ENCODE results near the gene GOSR2. TPM values are rescaled to one million over a fixed set of nuclear protein-coding genes. Genes with fewer than 3 reads are reported as not detected.
"Not testable (repeated sequence)": the region's sequence is repeated elsewhere in the genome, so short reads cannot be mapped to it uniquely, and the experiment has no call there.

GOSR2 gene
- polyA plus RNA-seq, 1 donor (not counting 4 experiments of a cell fraction or from before 2014, with no cell fraction given), result 48.6 TPM

DNA sequence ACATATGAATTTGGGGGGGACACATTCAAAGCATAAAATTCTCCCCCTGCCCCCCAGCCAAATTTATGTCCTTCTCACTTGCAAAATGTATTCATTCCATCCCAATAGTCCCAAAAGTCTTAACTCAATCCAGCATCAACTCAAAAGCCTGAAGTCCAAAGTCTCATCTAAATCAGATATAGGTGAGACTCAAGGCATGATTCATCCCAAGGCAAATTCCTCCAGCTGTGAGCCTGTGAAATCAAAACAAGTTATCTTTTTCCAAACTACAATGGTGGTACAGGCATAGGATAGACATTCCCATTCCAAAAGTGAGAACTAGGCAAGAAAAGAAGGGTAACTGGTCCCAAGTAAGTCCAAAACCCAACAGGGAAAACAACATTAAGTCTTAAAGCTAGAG is 5.9 kb upstream of the GOSR2 start:
- Histone ChIP-seq H3K4me1 (ENCODE audit: control insufficient read depth, extremely low read depth, insufficient read depth, low read length) (peaks cover 12% of the 10 kb centered on the region), H3K27ac (ENCODE audit: control insufficient read depth, insufficient read depth, low read length) (no peak overlapping the region), H3K27me3 (ENCODE audit: control insufficient read depth, extremely low read depth, insufficient read depth, low read length) (no peaks in the 10 kb centered on the region), H3K4me3 (ENCODE audit: control insufficient read depth in 2 of 3, extremely low read depth in 1 of 3, insufficient read depth in 2 of 3, low read depth in 1 of 3, low read length in 3 of 3) (no peak overlapping the region), H3K9me3 (ENCODE audit: control insufficient read depth, low read depth, low read length) (no peaks in the 10 kb centered on the region), H3K79me2 (ENCODE audit: control insufficient read depth, insufficient read depth, low read length) (no peaks in the 10 kb centered on the region), H2AFZ (ENCODE audit: control insufficient read depth, low read length) (no peak overlapping the region), H3K9ac (ENCODE audit: control insufficient read depth, extremely low read depth, insufficient read depth, low read length) (no peak overlapping the region), H3K9me1 (ENCODE audit: control insufficient read depth, extremely low read depth, insufficient read depth, low read length) (no peaks in the 10 kb centered on the region), H4K20me1 (ENCODE audit: control insufficient read depth, extremely low read depth, insufficient read depth, low read length) (no peaks in the 10 kb centered on the region), H3K36me3 (ENCODE audit: control insufficient read depth in 2 of 2, extremely low read depth in 1 of 2, insufficient read depth in 2 of 2, low read length in 2 of 2) (no peaks in the 10 kb centered on the region), H3K4me2 (ENCODE audit: control insufficient read depth, extremely low read depth, insufficient read depth, low read depth, low read length) (no peak overlapping the region)
- FAIRE-seq (no peak), DNase-seq (ENCODE audit: low read depth, low spot score) (no peak)
- no peak for TF ChIP-seq EZH2 (IDR thresholded peaks at IDR 0.05; ENCODE audit: low read length)
- TF ChIP-seq CTCF (optimal IDR thresholded peaks at IDR 0.05 in 1 of 3, IDR thresholded peaks at IDR 0.05 in 1 of 3, conservative IDR thresholded peaks at IDR 0.05 in 1 of 3; ENCODE audit: extremely low read depth in 1 of 3, insufficient read depth in 2 of 3, low read length in 3 of 3), result no peak
- dilution Hi-C loops (cut with MboI; ENCODE audit: extremely low pct_ligation_motif_present, low sequenced_read_pairs), result no loop called here

DNA sequence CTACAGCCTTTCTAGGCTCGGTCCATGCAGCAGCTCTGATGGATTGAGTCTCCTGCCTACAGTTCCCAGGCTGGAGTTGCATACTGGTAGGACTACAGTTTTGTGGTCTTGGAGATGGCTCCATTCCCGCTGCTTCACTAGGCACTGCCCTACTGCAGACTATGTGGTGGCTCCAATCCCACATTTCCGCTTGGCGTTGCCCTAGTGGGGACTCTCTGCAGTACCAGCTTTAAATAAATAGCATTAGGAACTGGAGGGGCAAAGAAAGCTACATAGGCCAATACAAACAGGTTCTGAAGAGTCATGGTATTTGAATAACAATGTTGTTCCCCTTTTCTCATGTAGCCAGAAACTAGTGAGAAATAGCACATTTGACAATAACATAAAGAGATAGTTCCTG is 5.4 kb upstream of the GOSR2 start:
- H3K4me2 ChIP-seq (ENCODE audit: control insufficient read depth, extremely low read depth, insufficient read depth, low read depth, low read length), result no peak overlapping the region
- no peaks in the 10 kb centered on the region for H3K9me3 ChIP-seq (ENCODE audit: control insufficient read depth, low read depth, low read length)
- H3K27me3 ChIP-seq (ENCODE audit: control insufficient read depth, extremely low read depth, insufficient read depth, low read length), result no peaks in the 10 kb centered on the region
- no peaks in the 10 kb centered on the region for H4K20me1 ChIP-seq (ENCODE audit: control insufficient read depth, extremely low read depth, insufficient read depth, low read length)
- no peak for TF ChIP-seq CTCF (optimal IDR thresholded peaks at IDR 0.05 in 1 of 3, IDR thresholded peaks at IDR 0.05 in 1 of 3, conservative IDR thresholded peaks at IDR 0.05 in 1 of 3; ENCODE audit: extremely low read depth in 1 of 3, insufficient read depth in 2 of 3, low read length in 3 of 3)
- no peak for TF ChIP-seq EZH2 (IDR thresholded peaks at IDR 0.05; ENCODE audit: low read length)
- dilution Hi-C loops (cut with MboI; ENCODE audit: extremely low pct_ligation_motif_present, low sequenced_read_pairs), result no loop called here
- H3K36me3 ChIP-seq (ENCODE audit: control insufficient read depth in 2 of 2, extremely low read depth in 1 of 2, insufficient read depth in 2 of 2, low read length in 2 of 2), result no peaks in the 10 kb centered on the region
- DNase-seq (ENCODE audit: low read depth, low spot score), result no peak
- H3K79me2 ChIP-seq (ENCODE audit: control insufficient read depth, insufficient read depth, low read length), result no peaks in the 10 kb centered on the region
- H3K4me3 ChIP-seq (ENCODE audit: control insufficient read depth in 2 of 3, extremely low read depth in 1 of 3, insufficient read depth in 2 of 3, low read depth in 1 of 3, low read length in 3 of 3), result no peak overlapping the region
- H3K4me1 ChIP-seq (ENCODE audit: control insufficient read depth, extremely low read depth, insufficient read depth, low read length), result peaks cover 12% of the 10 kb centered on the region
- H2AFZ ChIP-seq (ENCODE audit: control insufficient read depth, low read length), result no peak overlapping the region
- no peak for FAIRE-seq
- no peak overlapping the region for H3K27ac ChIP-seq (ENCODE audit: control insufficient read depth, insufficient read depth, low read length)
- H3K9ac ChIP-seq (ENCODE audit: control insufficient read depth, extremely low read depth, insufficient read depth, low read length), result no peak overlapping the region
- H3K9me1 ChIP-seq (ENCODE audit: control insufficient read depth, extremely low read depth, insufficient read depth, low read length), result no peaks in the 10 kb centered on the region

DNA sequence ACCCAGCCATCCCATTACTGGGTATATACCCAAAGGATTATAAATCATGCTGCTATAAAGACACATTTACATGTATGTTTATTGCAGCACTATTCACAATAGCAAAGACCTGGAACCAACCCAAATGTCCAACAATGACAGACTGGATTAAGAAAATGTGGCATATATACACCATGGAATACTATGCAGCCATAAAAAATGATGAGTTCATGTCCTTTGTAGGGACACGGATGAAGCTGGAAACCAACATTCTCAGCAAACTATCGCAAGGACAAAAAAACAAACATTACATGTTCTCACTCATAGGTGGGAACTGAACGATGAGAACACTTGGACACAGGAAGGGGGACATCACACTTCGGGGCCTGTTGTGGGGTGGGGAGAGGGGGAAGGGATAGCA is 998 bp upstream of the GOSR2 start:
- H2AFZ ChIP-seq (ENCODE audit: control insufficient read depth, low read length); DNase-seq (ENCODE audit: low read depth, low spot score); H3K36me3 ChIP-seq (ENCODE audit: control insufficient read depth in 2 of 2, extremely low read depth in 1 of 2, insufficient read depth in 2 of 2, low read length in 2 of 2); dilution Hi-C loops (cut with MboI; ENCODE audit: extremely low pct_ligation_motif_present, low sequenced_read_pairs); H4K20me1 ChIP-seq (ENCODE audit: control insufficient read depth, extremely low read depth, insufficient read depth, low read length); H3K9me3 ChIP-seq (ENCODE audit: control insufficient read depth, low read depth, low read length); H3K27ac ChIP-seq (ENCODE audit: control insufficient read depth, insufficient read depth, low read length); H3K9ac ChIP-seq (ENCODE audit: control insufficient read depth, extremely low read depth, insufficient read depth, low read length); H3K4me2 ChIP-seq (ENCODE audit: control insufficient read depth, extremely low read depth, insufficient read depth, low read depth, low read length); H3K27me3 ChIP-seq (ENCODE audit: control insufficient read depth, extremely low read depth, insufficient read depth, low read length); H3K9me1 ChIP-seq (ENCODE audit: control insufficient read depth, extremely low read depth, insufficient read depth, low read length); FAIRE-seq: not testable (repeated sequence)
- Histone ChIP-seq H3K4me1 (ENCODE audit: control insufficient read depth, extremely low read depth, insufficient read depth, low read length) (peaks cover 11% of the 10 kb centered on the region), H3K4me3 (ENCODE audit: control insufficient read depth in 2 of 3, extremely low read depth in 1 of 3, insufficient read depth in 2 of 3, low read depth in 1 of 3, low read length in 3 of 3) (peak overlapping the region in 1 of 3 experiments; percentile 65), H3K79me2 (ENCODE audit: control insufficient read depth, insufficient read depth, low read length) (peaks cover 40% of the 10 kb centered on the region)

Measured in keratinocyte (primary cell).